GM04504 (cell line): ENCODE measurements around the gene PTGES2.

ENCODE experiments used
- DNase-seq: peaks from one replicate; pipeline ENCODE4 v3.0.0-alpha.2; 2012; ENCODE audit warnings: low read depth

Gene PTGES2

GRCh38 chr9:128153060-128153946 lies 25.8 kb upstream of the PTGES2 start:
- no peak for DNase-seq

- DNase-seq: no peak
Observed at GRCh38 chr9:128152133-128153059, 24.9 kb upstream of the PTGES2 start.

GRCh38 chr9:128151309-128152132 lies 24.0 kb upstream of the PTGES2 start:
- no peak for DNase-seq

GRCh38 chr9:128150594-128151308 lies 23.2 kb upstream of the PTGES2 start:
- no peak for DNase-seq

- DNase-seq: no peak
Observed at GRCh38 chr9:128149951-128150593, 22.5 kb upstream of the PTGES2 start.

DNA sequence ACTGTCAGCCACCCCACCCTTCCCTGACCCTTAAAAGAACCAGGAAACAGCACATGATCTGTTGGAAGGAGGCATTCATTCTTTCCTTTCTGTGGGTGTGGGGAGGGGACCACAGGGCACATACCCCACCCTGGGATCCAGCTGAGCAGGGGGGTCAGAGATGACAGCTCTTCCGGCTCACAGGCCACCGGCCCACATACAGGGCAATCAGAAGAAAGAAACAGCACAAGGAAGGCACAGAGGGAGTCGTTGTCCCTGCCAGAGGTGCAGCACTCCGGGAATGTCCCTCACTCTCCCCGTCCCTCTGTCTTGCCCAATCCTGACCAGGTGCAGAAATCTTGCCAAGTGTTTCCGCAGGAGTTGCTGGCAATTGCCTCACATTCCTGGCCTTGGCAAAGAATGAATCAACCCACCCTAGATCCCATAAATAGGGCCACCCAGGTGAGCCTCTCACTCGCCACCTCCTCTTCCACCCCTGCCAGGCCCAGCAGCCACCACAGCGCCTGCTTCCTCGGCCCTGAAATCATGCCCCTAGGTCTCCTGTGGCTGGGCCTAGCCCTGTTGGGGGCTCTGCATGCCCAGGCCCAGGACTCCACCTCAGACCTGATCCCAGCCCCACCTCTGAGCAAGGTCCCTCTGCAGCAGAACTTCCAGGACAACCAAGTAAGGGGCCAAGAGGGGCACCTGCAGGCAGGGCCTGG lies 21.6 kb upstream of the PTGES2 start, which contains the start of gene LCN2:
Gene LCN2 (plus strand): TSS at position 453 of the 701 bp plus-strand sequence. CDS start 73 bp downstream, at position 526.
- no peak for DNase-seq

DNA sequence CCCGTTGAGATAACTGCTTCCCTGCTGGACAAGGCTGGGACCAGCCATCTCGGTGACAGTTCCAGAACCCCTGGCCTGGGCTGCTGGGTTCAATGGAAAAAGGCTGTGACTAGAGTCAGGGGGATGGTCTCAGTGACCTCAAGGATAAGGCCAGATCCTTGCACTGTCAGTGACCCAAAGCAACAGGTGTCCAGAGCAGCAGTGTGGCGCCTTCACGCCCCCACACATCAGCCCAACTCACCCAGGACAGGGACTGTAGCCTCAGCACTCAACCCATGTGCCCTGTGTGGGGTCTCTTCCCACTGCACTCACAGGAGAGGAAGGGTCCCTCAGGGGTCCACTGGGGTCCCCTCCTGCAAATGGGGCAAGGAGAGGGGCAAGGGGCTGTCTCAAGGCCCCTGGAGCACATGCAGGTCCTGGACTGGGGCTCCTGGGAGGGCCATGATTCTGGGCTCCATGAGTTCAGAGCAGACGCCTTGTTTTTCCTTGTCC lies 21.0 kb upstream of the PTGES2 start:
- no peak for DNase-seq

GRCh38 chr9:128146591-128147120 lies 19.1 kb upstream of the PTGES2 start:
- no peak for DNase-seq

DNA sequence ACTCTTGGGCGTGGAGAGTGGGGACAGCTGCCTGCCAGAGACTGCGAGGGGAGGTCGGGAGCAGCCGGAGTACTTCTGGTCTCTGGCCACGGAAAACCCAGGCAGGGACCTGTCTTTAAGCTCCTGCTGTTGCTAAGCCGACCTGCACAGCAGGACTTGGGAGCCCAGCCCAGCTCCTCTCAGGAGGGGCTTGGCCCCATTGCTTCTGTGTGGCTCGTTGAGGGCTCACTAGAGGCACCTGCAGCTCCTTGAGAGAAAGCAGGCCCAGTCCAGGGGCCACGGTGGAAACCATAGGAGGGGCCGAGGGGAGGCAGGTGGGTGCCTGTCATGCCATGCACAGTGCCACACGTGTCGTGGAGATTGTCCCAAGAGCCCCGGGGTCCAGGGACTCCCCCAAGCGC lies 18.4 kb upstream of the PTGES2 start:
- no peak for DNase-seq

- DNase-seq: no peak
Observed at GRCh38 chr9:128145536-128145935, 18.0 kb upstream of the PTGES2 start.

DNA sequence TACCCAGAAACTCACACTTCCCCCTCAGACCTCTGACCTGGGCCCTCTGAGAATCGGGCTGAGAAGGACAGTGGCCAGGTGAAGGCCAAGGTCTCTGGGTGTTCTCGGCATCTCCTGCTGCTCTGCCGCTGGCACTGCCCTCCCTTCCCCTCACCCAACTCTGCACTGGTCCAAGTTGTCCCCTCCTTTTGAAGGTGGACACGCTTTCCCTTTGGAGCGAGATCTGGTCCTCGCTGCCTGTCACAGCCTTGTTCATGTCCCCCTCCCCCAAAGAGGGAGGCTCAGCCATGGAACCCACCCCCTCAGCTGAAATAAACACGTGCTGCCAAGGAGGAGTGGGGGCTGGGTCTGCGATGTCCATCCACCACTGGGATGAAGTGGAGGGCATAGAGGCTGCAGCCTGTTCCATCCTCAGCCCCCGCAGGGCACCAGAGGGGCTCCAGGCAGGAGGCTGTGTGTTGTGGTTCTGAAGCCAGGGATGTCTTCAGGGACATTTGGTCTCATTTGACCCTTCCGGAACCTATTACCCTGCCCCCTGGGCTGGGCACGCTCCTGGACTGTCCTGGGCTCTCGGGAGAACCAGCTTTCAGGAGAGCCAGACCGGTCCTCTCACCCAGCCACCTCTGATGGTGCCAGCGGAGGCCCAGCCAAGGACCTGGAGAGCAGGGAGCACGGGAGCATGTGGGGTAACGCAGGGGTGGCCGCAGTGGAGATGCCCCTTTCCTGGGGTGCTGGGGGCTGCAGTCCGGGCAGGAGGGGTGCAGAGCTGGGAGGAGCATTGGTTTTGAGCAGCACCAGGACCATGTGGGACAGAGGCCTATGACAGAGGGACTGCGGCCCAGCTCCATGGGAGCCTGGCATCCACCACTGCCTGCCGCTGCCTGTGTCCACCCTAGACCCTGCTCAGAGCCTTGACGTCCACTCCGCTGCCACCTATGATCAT lies 17.0 kb upstream of the PTGES2 start:
- no peak for DNase-seq

GRCh38 chr9:128143525-128144238 lies 16.2 kb upstream of the PTGES2 start:
- no peak for DNase-seq

DNA sequence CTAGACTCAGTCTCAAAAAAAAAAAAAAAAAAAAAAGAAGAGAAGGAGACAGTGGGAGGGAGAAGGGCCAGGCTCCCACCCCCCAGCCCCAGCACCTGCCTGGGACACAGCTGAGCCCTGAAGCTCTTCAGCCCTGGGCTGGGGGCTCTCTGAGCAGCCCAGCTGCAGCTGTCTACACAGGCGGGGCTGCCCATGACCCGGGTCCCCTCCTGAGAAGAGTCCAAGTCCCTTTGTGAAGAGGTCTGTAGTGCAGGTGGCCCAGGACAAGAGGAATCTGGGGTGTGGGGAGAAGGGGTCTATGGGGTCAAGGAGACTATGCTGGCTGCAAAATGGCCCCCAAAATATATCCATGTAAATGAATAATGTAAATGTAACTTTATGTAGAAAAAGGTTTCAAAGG lies 15.1 kb upstream of the PTGES2 start:
- no peak for DNase-seq

DNA sequence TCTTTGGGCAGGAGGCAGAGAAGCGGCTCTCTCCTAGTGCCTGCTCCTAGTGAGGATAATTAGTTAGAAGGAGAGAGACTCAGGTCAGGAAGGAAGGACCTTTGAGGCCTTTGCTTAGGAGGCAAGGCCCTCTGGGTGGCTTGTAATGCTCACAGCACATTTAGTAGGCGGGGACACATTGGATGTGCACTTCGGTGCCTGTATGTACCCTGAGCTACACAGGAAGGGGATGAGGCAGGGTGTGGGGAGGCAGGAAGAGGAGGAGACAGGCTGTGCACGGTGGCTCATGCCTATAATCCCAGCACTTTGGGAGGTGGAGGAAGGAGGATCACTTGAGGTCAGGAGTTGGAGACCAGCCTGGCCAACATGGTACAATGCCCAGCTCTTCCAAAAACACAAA lies 14.5 kb upstream of the PTGES2 start:
- DNase-seq: no peak

GRCh38 chr9:128141604-128142003 lies 14.1 kb upstream of the PTGES2 start:
- DNase-seq: no peak

GRCh38 chr9:128139621-128140020 lies 12.1 kb upstream of the PTGES2 start:
- DNase-seq: no peak

GRCh38 chr9:128138001-128138400 lies 10.5 kb upstream of the PTGES2 start:
- DNase-seq: no peak
